Neural progenitor cell (in vitro differentiated cells): Measurements from ENCODE around the gene RNF123. TPM values are rescaled to one million over a fixed set of nuclear protein-coding genes. Genes with fewer than 3 reads are reported as not detected.
A peak's percentile ranks its signal among the peaks of the same experiment; 100 is the strongest.

ENCODE experiments used
- DNase-seq: peaks from one replicate; pipeline ENCODE4 v3.0.0-alpha.2; 2016; ENCODE audit warnings: low spot score
- H2AFZ ChIP-seq: fragments of 200-600 bp; sonication (generic); replicated peaks from 2 replicates; pipeline ENCODE4 v1.6.1; 2016; ENCODE audit warnings: antibody characterized with exemption
- H3F3A ChIP-seq: fragments of 200-600 bp; sonication (generic); 2 replicates; pipeline ENCODE4 v1.6.1; 2016; ENCODE audit warnings: antibody characterized with exemption, low read depth
- H3K27ac ChIP-seq: fragments of 200-600 bp; sonication (generic); 2 replicates; pipeline ENCODE4 v1.5.1; 2016; ENCODE audit warnings: mild to moderate bottlenecking
- H3K27me3 ChIP-seq: fragments of 200-600 bp; sonication (generic); 2 replicates; pipeline ENCODE4 v1.6.1; 2016; ENCODE audit warnings: mild to moderate bottlenecking, moderate library complexity
- H3K36me3 ChIP-seq: fragments of 200-600 bp; sonication (generic); 2 replicates; pipeline ENCODE4 v1.5.1; 2016
- H3K4me1 ChIP-seq: fragments of 200-600 bp; sonication (generic); 2 replicates; pipeline ENCODE4 v1.6.1; 2016; ENCODE audit warnings: mixed run types
- H3K4me2 ChIP-seq: fragments of 200-600 bp; sonication (generic); 2 replicates; pipeline ENCODE4 v1.6.1; 2016
- H3K4me3 ChIP-seq: fragments of 200-600 bp; sonication (generic); 2 replicates; pipeline ENCODE4 v1.5.1; 2016
- H3K79me2 ChIP-seq: fragments of 200-600 bp; sonication (generic); 2 replicates; pipeline ENCODE4 v1.6.1; 2016; ENCODE audit warnings: low read depth
- H3K9ac ChIP-seq: fragments of 200-600 bp; sonication (generic); 2 replicates; pipeline ENCODE4 v1.6.1; 2016
- H3K9me3 ChIP-seq: fragments of 200-600 bp; sonication (generic); 2 replicates; pipeline ENCODE4 v1.5.1; 2016; ENCODE audit warnings: low read depth
- H4K20me1 ChIP-seq: fragments of 200-600 bp; sonication (generic); 2 replicates; pipeline ENCODE4 v1.6.1; 2016; ENCODE audit warnings: low read depth
- H3K27ac Mint-ChIP-seq: 3 replicates; pipeline ENCODE4 v1.8.0; 2021; ENCODE audit warnings: mixed read lengths
- H3K27me3 Mint-ChIP-seq: 2 replicates; pipeline ENCODE4 v1.8.0; 2022; ENCODE audit warnings: low read depth, mild to moderate bottlenecking, inconsistent platforms, moderate library complexity, mixed read lengths; ENCODE audit not compliant: insufficient read depth
- H3K36me3 Mint-ChIP-seq: 3 replicates; pipeline ENCODE4 v1.8.0; 2021; ENCODE audit warnings: mixed read lengths
- H3K4me1 Mint-ChIP-seq: 3 replicates; pipeline ENCODE4 v1.8.0; 2021; ENCODE audit warnings: mixed read lengths
- H3K4me3 Mint-ChIP-seq: 3 replicates; pipeline ENCODE4 v1.8.0; 2021; ENCODE audit warnings: mild to moderate bottlenecking, moderate library complexity, mixed read lengths
- H3K9me3 Mint-ChIP-seq: 3 replicates; pipeline ENCODE4 v1.8.0; 2020; ENCODE audit warnings: mixed read lengths
- CTCF ChIP-seq: fragments of 200-600 bp; sonication (generic); IDR thresholded peaks from 2 replicates; pipeline ENCODE4 v1.5.1; 2017; ENCODE audit warnings: antibody characterized with exemption, mild to moderate bottlenecking
- EZH2 ChIP-seq: fragments of 200-600 bp; sonication (generic); IDR thresholded peaks from 2 replicates; pipeline ENCODE4 v1.6.1; 2017; ENCODE audit warnings: antibody characterized with exemption, mild to moderate bottlenecking, moderate library complexity
- EZH2phosphoT487 ChIP-seq: fragments of 200-600 bp; sonication (generic); IDR thresholded peaks from 2 replicates; pipeline ENCODE4 v1.6.1; 2017; ENCODE audit warnings: antibody characterized with exemption
- total RNA-seq: library from RNA; depleted of rRNA; stranded (reverse); fragments of >200 nt; gene quantifications from 2 replicates; pipeline ENCODE4 v1.2.3, GENCODE V29; 2015; ENCODE audit warnings: low replicate concordance

The RNF123 gene
- total RNA-seq, 1 donor from 2014 or later = 15.0 TPM

- TF ChIP-seq CTCF = no peak
- no peak for TF ChIP-seq EZH2
- TF ChIP-seq EZH2phosphoT487 = no peak
- Histone ChIP-seq H3K9ac (no peak overlapping the region), H3K27ac (no peak overlapping the region), H3K36me3 (no peaks in the 10 kb centered on the region), H3K27me3 (peaks cover 8% of the 10 kb centered on the region), H3K4me1 (peaks cover 3% of the 10 kb centered on the region), H3K4me3 (no peak overlapping the region), H3K79me2 (peaks cover under 1% of the 10 kb centered on the region), H4K20me1 (no peaks in the 10 kb centered on the region), H3K9me3 (no peaks in the 10 kb centered on the region), H2AFZ (no peak overlapping the region), H3F3A (peaks cover 24% of the 10 kb centered on the region), H3K4me2 (no peak overlapping the region)
- Mint-ChIP-seq H3K4me3 (peak overlapping the region; percentile 10), H3K4me1 (peaks cover 12% of the 10 kb centered on the region), H3K27me3 (no peaks in the 10 kb centered on the region), H3K36me3 (peaks cover 8% of the 10 kb centered on the region), H3K9me3 (no peaks in the 10 kb centered on the region), H3K27ac (no peak overlapping the region)
- no peak for DNase-seq
These were observed 28.0 kb downstream of the RNF123 start for GRCh38 chr3:49717211-49717958.

- TF ChIP-seq EZH2 = no peak
- no peak for TF ChIP-seq EZH2phosphoT487
- TF ChIP-seq CTCF = no peak
- no peak overlapping the region for H2AFZ ChIP-seq
- H3K79me2 ChIP-seq = peaks cover 9% of the 10 kb centered on the region
- no peak overlapping the region for H3K27ac Mint-ChIP-seq
- DNase-seq = peak; percentile 12
- H3K36me3 Mint-ChIP-seq = peaks cover 8% of the 10 kb centered on the region
- H3K4me3 ChIP-seq = peak overlapping the region; percentile 63
- H3K9ac ChIP-seq = no peak overlapping the region
- H3K4me2 ChIP-seq = peak overlapping the region; percentile 84
- no peaks in the 10 kb centered on the region for H3K36me3 ChIP-seq
- H3K9me3 Mint-ChIP-seq = no peaks in the 10 kb centered on the region
- peaks cover 8% of the 10 kb centered on the region for H3K27me3 ChIP-seq
- H3F3A ChIP-seq = peaks cover 24% of the 10 kb centered on the region
- H3K9me3 ChIP-seq = no peaks in the 10 kb centered on the region
- peaks cover 4% of the 10 kb centered on the region for H3K27me3 Mint-ChIP-seq
- H3K4me3 Mint-ChIP-seq = peak overlapping the region; percentile 84
- H3K4me1 ChIP-seq = peaks cover 8% of the 10 kb centered on the region
- H4K20me1 ChIP-seq = no peaks in the 10 kb centered on the region
- no peak overlapping the region for H3K27ac ChIP-seq
- peaks cover 18% of the 10 kb centered on the region for H3K4me1 Mint-ChIP-seq
These were observed 28.9 kb downstream of the RNF123 start for GRCh38 chr3:49717959-49718857.

GRCh38 chr3:49718858-49719213 lies 29.5 kb downstream of the RNF123 start:
- no peak for DNase-seq
- Histone ChIP-seq H3K4me3 (peak overlapping the region; percentile 63), H3K4me2 (peak overlapping the region; percentile 84), H3K9ac (no peak overlapping the region), H4K20me1 (no peaks in the 10 kb centered on the region), H3K27ac (no peak overlapping the region), H3K27me3 (peaks cover 8% of the 10 kb centered on the region), H3K9me3 (no peaks in the 10 kb centered on the region), H2AFZ (no peak overlapping the region), H3K4me1 (peaks cover 8% of the 10 kb centered on the region), H3K79me2 (peaks cover 12% of the 10 kb centered on the region), H3K36me3 (no peaks in the 10 kb centered on the region), H3F3A (peaks cover 29% of the 10 kb centered on the region)
- H3K27me3 Mint-ChIP-seq = peaks cover 5% of the 10 kb centered on the region
- TF ChIP-seq EZH2 (no peak), EZH2phosphoT487 (no peak), CTCF (no peak)
- H3K36me3 Mint-ChIP-seq = peaks cover 8% of the 10 kb centered on the region
- H3K9me3 Mint-ChIP-seq = no peaks in the 10 kb centered on the region
- peaks cover 18% of the 10 kb centered on the region for H3K4me1 Mint-ChIP-seq
- H3K4me3 Mint-ChIP-seq = peak overlapping the region; percentile 84
- H3K27ac Mint-ChIP-seq = no peak overlapping the region
